Vagina (tissue), 2 donors: Measurements from ENCODE around the gene UQCRQ. TPM values are rescaled to one million over a fixed set of nuclear protein-coding genes. Genes with fewer than 3 reads are reported as not detected.

ENCODE experiments used
- DNase-seq, 2 donors: peaks; one replicate each; pipeline ENCODE4 v3.0.0-alpha.2; 2017; ENCODE audit errors: extremely low spot score in 2 of 2
- H3K27ac ChIP-seq: fragments of 200-600 bp; sonication (generic); one replicate; pipeline ENCODE4 v1.5.1; 2019
- H3K27me3 ChIP-seq: fragments of 200-600 bp; sonication (generic); one replicate; pipeline ENCODE4 v1.5.1; 2019
- H3K36me3 ChIP-seq, 2 donors: fragments of 200-600 bp; sonication (generic); one replicate each; pipeline ENCODE4 v1.5.1; 2017 to 2019
- H3K4me1 ChIP-seq: fragments of 200-600 bp; sonication (generic); one replicate; pipeline ENCODE4 v1.5.1; 2019
- H3K4me3 ChIP-seq, 2 donors: fragments of 200-600 bp; sonication (generic); 1 replicate in 1 of 2; 2 replicates in 1 of 2; pipeline ENCODE4 v1.5.1; 2016 to 2019
- H3K9me3 ChIP-seq: fragments of 200-600 bp; sonication (generic); one replicate; pipeline ENCODE4 v1.5.1; 2019
- POLR2A ChIP-seq, 2 donors: fragments of 450-650 bp; IDR thresholded peaks; one replicate each; pipeline ENCODE4 v1.6.1; 2017; ENCODE audit warnings: antibody characterized with exemption in 2 of 2, mild to moderate bottlenecking in 2 of 2, moderate library complexity in 2 of 2
- POLR2AphosphoS5 ChIP-seq, 2 donors: sonication (generic); formaldehyde crosslinking; IDR thresholded peaks; one replicate each; pipeline ENCODE4 v1.9.0; 2017; ENCODE audit warnings: antibody characterized with exemption in 2 of 2, mild to moderate bottlenecking in 2 of 2, low read depth in 1 of 2; ENCODE audit not compliant: insufficient read depth in 1 of 2
- intact Hi-C: fragments of 100-400 bp; cut with DNase I; formaldehyde crosslinking; loops from one replicate; pipeline ENCODE4 v1.15.1; 2023
- total RNA-seq: library from RNA; depleted of rRNA; stranded (reverse); fragments of >200 nt; gene quantifications from one replicate; pipeline ENCODE4 v1.2.3, GENCODE V29; 2016
- TF ChIP-seq, protein P1 (sequence below), 3 experiments: fragments of 450-650 bp in 2 of 3; fragments of 200-600 bp in 1 of 3; sonication (generic) in 1 of 3; IDR thresholded peaks; one replicate each; pipeline ENCODE4 v1.5.1; 2017 to 2019; ENCODE audit warnings: antibody characterized with exemption in 3 of 3, mild to moderate bottlenecking in 2 of 3, moderate library complexity in 2 of 3

Gene UQCRQ
- total RNA-seq, 1 donor from 2014 or later: 189 TPM

DNA sequence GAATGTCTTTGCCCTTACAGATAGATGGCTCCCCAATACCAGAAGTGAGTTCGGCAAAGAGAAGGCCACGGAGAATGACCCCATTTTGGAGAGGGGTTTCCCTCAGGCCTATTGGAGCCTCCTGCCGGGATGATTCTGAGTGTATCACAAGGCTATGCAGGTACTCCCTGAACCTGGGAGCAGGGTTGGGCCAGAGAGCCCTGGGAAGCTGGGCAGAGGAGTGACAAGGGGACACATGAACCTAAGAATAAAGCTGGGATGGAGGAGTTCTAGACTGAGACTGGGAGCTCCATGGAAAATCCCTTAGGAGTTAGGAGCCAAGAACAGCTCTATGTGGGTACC lies 7.5 kb downstream of the UQCRQ start:
- Histone ChIP-seq H3K4me3 (no peak overlapping the region), H3K4me1 (no peaks in the 10 kb centered on the region), H3K9me3 (no peaks in the 10 kb centered on the region), H3K27ac (no peak overlapping the region), H3K36me3 (peaks cover 0 to 37% of the 10 kb centered on the region in 2 donors), H3K27me3 (no peaks in the 10 kb centered on the region)
- no peak for DNase-seq
- TF ChIP-seq, protein P1, sequence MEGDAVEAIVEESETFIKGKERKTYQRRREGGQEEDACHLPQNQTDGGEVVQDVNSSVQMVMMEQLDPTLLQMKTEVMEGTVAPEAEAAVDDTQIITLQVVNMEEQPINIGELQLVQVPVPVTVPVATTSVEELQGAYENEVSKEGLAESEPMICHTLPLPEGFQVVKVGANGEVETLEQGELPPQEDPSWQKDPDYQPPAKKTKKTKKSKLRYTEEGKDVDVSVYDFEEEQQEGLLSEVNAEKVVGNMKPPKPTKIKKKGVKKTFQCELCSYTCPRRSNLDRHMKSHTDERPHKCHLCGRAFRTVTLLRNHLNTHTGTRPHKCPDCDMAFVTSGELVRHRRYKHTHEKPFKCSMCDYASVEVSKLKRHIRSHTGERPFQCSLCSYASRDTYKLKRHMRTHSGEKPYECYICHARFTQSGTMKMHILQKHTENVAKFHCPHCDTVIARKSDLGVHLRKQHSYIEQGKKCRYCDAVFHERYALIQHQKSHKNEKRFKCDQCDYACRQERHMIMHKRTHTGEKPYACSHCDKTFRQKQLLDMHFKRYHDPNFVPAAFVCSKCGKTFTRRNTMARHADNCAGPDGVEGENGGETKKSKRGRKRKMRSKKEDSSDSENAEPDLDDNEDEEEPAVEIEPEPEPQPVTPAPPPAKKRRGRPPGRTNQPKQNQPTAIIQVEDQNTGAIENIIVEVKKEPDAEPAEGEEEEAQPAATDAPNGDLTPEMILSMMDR (IDR thresholded peaks at IDR 0.05): no peak
- no peak for TF ChIP-seq POLR2A (IDR thresholded peaks at IDR 0.05)
- TF ChIP-seq POLR2AphosphoS5 (IDR thresholded peaks at IDR 0.05; ENCODE audit: insufficient read depth in 1 of 2, low read depth in 1 of 2): no peak
- intact Hi-C loops: no loop called here

- Histone ChIP-seq H3K4me3 (no peak overlapping the region), H3K27me3 (no peaks in the 10 kb centered on the region), H3K27ac (no peak overlapping the region), H3K4me1 (no peaks in the 10 kb centered on the region), H3K36me3 (peaks cover 0 to 37% of the 10 kb centered on the region in 2 donors), H3K9me3 (no peaks in the 10 kb centered on the region)
- intact Hi-C loops: no loop called here
- no peak for DNase-seq
- TF ChIP-seq POLR2AphosphoS5 (IDR thresholded peaks at IDR 0.05; ENCODE audit: insufficient read depth in 1 of 2, low read depth in 1 of 2) (no peak), POLR2A (IDR thresholded peaks at IDR 0.05) (no peak)
- TF ChIP-seq, protein P1 (IDR thresholded peaks at IDR 0.05): no peak
Observed at GRCh38 chr5:132876020-132876759, 9.7 kb downstream of the UQCRQ start.

- Histone ChIP-seq H3K27me3 (no peaks in the 10 kb centered on the region), H3K27ac (no peak overlapping the region), H3K36me3 (peaks cover 0 to 45% of the 10 kb centered on the region in 2 donors), H3K9me3 (no peaks in the 10 kb centered on the region), H3K4me3 (no peak overlapping the region), H3K4me1 (no peaks in the 10 kb centered on the region)
- no peak for DNase-seq
- no peak for TF ChIP-seq POLR2A (IDR thresholded peaks at IDR 0.05)
- TF ChIP-seq, protein P1 (IDR thresholded peaks at IDR 0.05): no peak
- no peak for TF ChIP-seq POLR2AphosphoS5 (IDR thresholded peaks at IDR 0.05; ENCODE audit: insufficient read depth in 1 of 2, low read depth in 1 of 2)
- intact Hi-C loops: no loop called here
Observed at GRCh38 chr5:132877466-132877865, 11.0 kb downstream of the UQCRQ start.

- no peak overlapping the region for H3K4me3 ChIP-seq
- DNase-seq: no peak
- H3K9me3 ChIP-seq: no peaks in the 10 kb centered on the region
- TF ChIP-seq POLR2AphosphoS5 (IDR thresholded peaks at IDR 0.05; ENCODE audit: insufficient read depth in 1 of 2, low read depth in 1 of 2) (no peak), POLR2A (IDR thresholded peaks at IDR 0.05) (no peak)
- TF ChIP-seq, protein P1 (IDR thresholded peaks at IDR 0.05): no peak
- H3K27ac ChIP-seq: no peak overlapping the region
- H3K27me3 ChIP-seq: no peaks in the 10 kb centered on the region
- H3K4me1 ChIP-seq: no peaks in the 10 kb centered on the region
- intact Hi-C loops: no loop called here
- H3K36me3 ChIP-seq: peaks cover 0 to 50% of the 10 kb centered on the region in 2 donors
Observed at GRCh38 chr5:132877938-132878337, 11.5 kb downstream of the UQCRQ start.

DNA sequence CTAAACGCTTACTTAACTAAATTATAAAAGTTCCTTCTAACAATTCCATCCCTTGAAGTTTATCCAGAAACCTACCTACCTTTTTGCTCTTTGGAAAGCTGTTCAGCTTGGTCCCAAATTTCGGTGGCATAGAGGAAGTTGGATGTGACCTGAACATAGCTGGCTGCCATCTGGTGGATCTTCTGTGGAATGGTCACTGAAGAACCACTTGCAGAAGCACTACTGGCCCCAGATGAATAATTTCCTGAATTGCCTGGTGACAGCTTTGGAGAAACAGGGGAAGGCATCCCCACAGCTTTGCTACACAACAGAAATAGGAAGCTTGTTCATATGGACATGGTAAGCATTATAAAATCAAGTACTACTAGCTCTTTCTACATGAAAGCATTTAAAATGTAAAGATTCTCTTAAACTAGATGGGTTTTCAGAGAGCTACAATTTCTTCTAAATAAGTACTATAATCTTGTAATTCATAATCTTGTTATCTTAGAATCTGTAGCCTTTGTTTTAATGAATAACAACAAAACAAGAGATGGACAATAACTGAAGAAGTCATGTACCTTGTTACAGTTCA lies 16.9 kb downstream of the UQCRQ start:
- intact Hi-C loops: no loop called here
- no peak overlapping the region for H3K4me3 ChIP-seq

More for the DNA sequence above, 16.9 kb downstream of the UQCRQ start:
- H3K27ac ChIP-seq: no peak overlapping the region
- peaks cover 0 to 85% of the 10 kb centered on the region in 2 donors for H3K36me3 ChIP-seq
- no peaks in the 10 kb centered on the region for H3K9me3 ChIP-seq
- H3K4me1 ChIP-seq: no peaks in the 10 kb centered on the region
- H3K27me3 ChIP-seq: no peaks in the 10 kb centered on the region
- TF ChIP-seq, protein P1 (IDR thresholded peaks at IDR 0.05): peak in 2 of 3 experiments; percentile 37 to 55
- TF ChIP-seq POLR2AphosphoS5 (IDR thresholded peaks at IDR 0.05; ENCODE audit: insufficient read depth in 1 of 2, low read depth in 1 of 2) (peak in 1 of 2 donors; percentile 47), POLR2A (IDR thresholded peaks at IDR 0.05) (no peak)
- DNase-seq: no peak
